ENCODE results near the gene SYNE2. TPM values are rescaled to one million over a fixed set of nuclear protein-coding genes. Genes with fewer than 3 reads are reported as not detected.

SYNE2 gene
- total and polyA plus RNA-seq, 9 donors, result 65.1 to 262 (median 180) TPM

GRCh38 chr14:63922696-63923421 lies 70.1 kb downstream of the SYNE2 start:
- TF ChIP-seq POLR2A (IDR thresholded peaks at IDR 0.05) (no peak), CTCF (IDR thresholded peaks at IDR 0.05) (no peak), EP300 (IDR thresholded peaks at IDR 0.05) (no peak)
- peak in 1 of 5 donors; percentile 38 for DNase-seq
- H3K4me1 ChIP-seq (ENCODE audit: insufficient read depth), result peaks cover 2% of the 10 kb centered on the region
- H3K36me3 ChIP-seq, result no peaks in the 10 kb centered on the region
- intact Hi-C loops (cut with DNase I), result no loop called here
- H3K9me3 ChIP-seq, result no peaks in the 10 kb centered on the region
- WGBS, 3 donors, result 31 to 75% (median 60%) methylated on average over 5 of the region's 5 CpGs
- H3K27ac ChIP-seq, result no peak overlapping the region
- no peak overlapping the region for H3K4me3 ChIP-seq
- no peaks in the 10 kb centered on the region for H3K27me3 ChIP-seq

GRCh38 chr14:63923422-63923752 lies 70.6 kb downstream of the SYNE2 start:
- H3K4me1 ChIP-seq (ENCODE audit: insufficient read depth), result peaks cover 1% of the 10 kb centered on the region
- H3K27me3 ChIP-seq, result no peaks in the 10 kb centered on the region
- no peak for DNase-seq
- intact Hi-C loops (cut with DNase I), result no loop called here
- TF ChIP-seq CTCF (IDR thresholded peaks at IDR 0.05), result no peak
- H3K36me3 ChIP-seq, result no peaks in the 10 kb centered on the region
- H3K9me3 ChIP-seq, result no peaks in the 10 kb centered on the region
- H3K4me3 ChIP-seq, result no peak overlapping the region
- H3K27ac ChIP-seq, result no peak overlapping the region

GRCh38 chr14:63924375-63924774 lies 71.6 kb downstream of the SYNE2 start:
- DNase-seq, result no peak
- H3K4me3 ChIP-seq, result no peak overlapping the region
- intact Hi-C loops (cut with DNase I), result no loop called here
- no peaks in the 10 kb centered on the region for H3K4me1 ChIP-seq (ENCODE audit: insufficient read depth)
- no peaks in the 10 kb centered on the region for H3K27me3 ChIP-seq
- TF ChIP-seq POLR2A (IDR thresholded peaks at IDR 0.05) (no peak), EP300 (IDR thresholded peaks at IDR 0.05) (no peak), CTCF (IDR thresholded peaks at IDR 0.05) (no peak)
- H3K36me3 ChIP-seq, result no peaks in the 10 kb centered on the region
- H3K9me3 ChIP-seq, result no peaks in the 10 kb centered on the region
- H3K27ac ChIP-seq, result no peak overlapping the region

- intact Hi-C loops (cut with DNase I), result no loop called here
- 98 to 100% (median 99%) methylated on average over 2 of the region's 2 CpGs for WGBS, 3 donors
- TF ChIP-seq EP300 (IDR thresholded peaks at IDR 0.05) (no peak), CTCF (IDR thresholded peaks at IDR 0.05) (no peak), POLR2A (IDR thresholded peaks at IDR 0.05) (no peak)
These were observed 73.8 kb downstream of the SYNE2 start for GRCh38 chr14:63926641-63927040.

More at GRCh38 chr14:63926641-63927040, 73.8 kb downstream of the SYNE2 start:
- H3K36me3 ChIP-seq, result no peaks in the 10 kb centered on the region
- no peak overlapping the region for H3K27ac ChIP-seq
- no peak overlapping the region for H3K4me3 ChIP-seq
- H3K27me3 ChIP-seq, result no peaks in the 10 kb centered on the region
- no peaks in the 10 kb centered on the region for H3K4me1 ChIP-seq (ENCODE audit: insufficient read depth)
- no peak for DNase-seq
- H3K9me3 ChIP-seq, result no peaks in the 10 kb centered on the region
